A549 (cell line): ENCODE results near the gene ABCB9.
"Not testable (repeated sequence)": the region's sequence is repeated elsewhere in the genome, so short reads cannot be mapped to it uniquely, and the experiment has no call there.

Experiments
- CTCF ChIP-seq: fragments of >200 bp; sonication (Bioruptor Twin); formaldehyde crosslinking; IDR thresholded peaks from 3 replicates; pipeline ENCODE4 v1.5.1; 2016
- EP300 ChIP-seq, 2 experiments: fragments of >200 bp; sonication (Bioruptor Twin); formaldehyde crosslinking; IDR thresholded peaks; 2 replicates in 1 of 2; 3 replicates in 1 of 2; pipeline ENCODE4 v1.6.1; 2016 to 2017
- KDM5A ChIP-seq: fragments of 200-600 bp; sonication (generic); IDR thresholded peaks from 2 replicates; pipeline ENCODE4 v1.6.1; 2016; ENCODE audit warnings: antibody characterized with exemption, mild to moderate bottlenecking
- MYC ChIP-seq: IDR thresholded peaks from 2 replicates; pipeline ENCODE4 v1.6.1; 2012; ENCODE audit warnings: mild to moderate bottlenecking, inconsistent platforms, low read length, improper control_type of control experiment, borderline replicate concordance
- POLR2A ChIP-seq: IDR thresholded peaks from 2 replicates; pipeline ENCODE4 v1.6.1; 2012; ENCODE audit warnings: mild to moderate bottlenecking, low read length
- RAD21 ChIP-seq, 2 experiments: fragments of >200 bp in 1 of 2; sonication (Bioruptor Twin) in 1 of 2; formaldehyde crosslinking in 1 of 2; IDR thresholded peaks in 1 of 2; conservative IDR thresholded peaks in 1 of 2; 2 replicates in 1 of 2; 3 replicates in 1 of 2; pipeline ENCODE4 v1.6.1; 2012 to 2018; ENCODE audit warnings: inconsistent platforms in 1 of 2

GRCh38 chr12:122905258-122905657 lies 61.0 kb downstream of the ABCB9 start:
- not testable (repeated sequence) for TF ChIP-seq CTCF; KDM5A; EP300 (IDR thresholded peaks at IDR 0.05); POLR2A; RAD21 (conservative IDR thresholded peaks at IDR 0.05 in 1 of 2, IDR thresholded peaks at IDR 0.05 in 1 of 2); MYC
